K562 (cell line): ENCODE measurements around the gene IDI1. TPM values are rescaled to one million over a fixed set of nuclear protein-coding genes. Genes with fewer than 3 reads are reported as not detected.
A peak's percentile ranks its signal among the peaks of the same experiment; 100 is the strongest.

Experiments
- ARID1B ChIP-seq: fragments of 450-650 bp; IDR thresholded peaks from 2 replicates; pipeline ENCODE4 v1.6.1; 2016; ENCODE audit warnings: antibody characterized with exemption, mild to moderate bottlenecking, inconsistent platforms
- BRCA1 ChIP-seq, 2 experiments: fragments of 450-650 bp in 1 of 2; sonication (generic) in 1 of 2; formaldehyde crosslinking in 1 of 2; IDR thresholded peaks; 2 replicates each; pipeline versions ENCODE4 v1.5.0 to v1.6.1; 2017 to 2020; ENCODE audit warnings: mild to moderate bottlenecking in 1 of 2, missing genetic modification reagents in 1 of 2
- C11orf30 ChIP-seq: fragments of 450-650 bp; IDR thresholded peaks from 2 replicates; pipeline ENCODE4 v1.6.1; 2016; ENCODE audit warnings: low read depth, mild to moderate bottlenecking
- FOXM1 ChIP-seq, 2 experiments: fragments of 450-650 bp in 1 of 2; sonication (generic) in 1 of 2; formaldehyde crosslinking in 1 of 2; IDR thresholded peaks; 2 replicates each; pipeline versions ENCODE4 v1.6.1 to v1.9.0; 2017 to 2022; ENCODE audit warnings: low read depth in 2 of 2, mild to moderate bottlenecking in 2 of 2, missing genetic modification reagents in 1 of 2, moderate library complexity in 1 of 2
- HDAC1 ChIP-seq, 2 experiments: fragments of 450-650 bp; IDR thresholded peaks; 2 replicates each; pipeline ENCODE4 v1.6.1; 2016 to 2017; ENCODE audit warnings: inconsistent platforms in 1 of 2, mild to moderate bottlenecking in 1 of 2, moderate library complexity in 1 of 2
- LEF1 ChIP-seq: fragments of 450-650 bp; IDR thresholded peaks from 2 replicates; pipeline ENCODE4 v1.6.1; 2016; ENCODE audit warnings: mild to moderate bottlenecking
- MAFG ChIP-seq: fragments of 450-650 bp; conservative IDR thresholded peaks from 2 replicates; pipeline ENCODE4 v1.6.1; 2016; ENCODE audit warnings: missing genetic modification characterization, missing compliant biosample characterization
- NCOR1 ChIP-seq: fragments of 450-650 bp; IDR thresholded peaks from 2 replicates; pipeline ENCODE4 v1.6.1; 2016; ENCODE audit warnings: mild to moderate bottlenecking, moderate library complexity
- NFIC ChIP-seq: fragments of 450-650 bp; IDR thresholded peaks from 2 replicates; pipeline ENCODE4 v1.6.1; 2017; ENCODE audit warnings: mild to moderate bottlenecking, inconsistent platforms
- RBM17 ChIP-seq: fragments of 200-400 bp; formaldehyde crosslinking; IDR thresholded peaks from 2 replicates; pipeline ENCODE4 v1.6.1; 2017; ENCODE audit warnings: low read depth, mild to moderate bottlenecking, low read length, borderline replicate concordance
- RFX1 ChIP-seq: fragments of 450-650 bp; IDR thresholded peaks from 2 replicates; pipeline ENCODE4 v1.6.1; 2016; ENCODE audit warnings: mild to moderate bottlenecking, moderate library complexity
- SMAD2 ChIP-seq: fragments of 150-350 bp; IDR thresholded peaks from 2 replicates; pipeline ENCODE4 v1.6.1; 2014; ENCODE audit warnings: low read depth, mild to moderate bottlenecking, low read length
- STAT5A ChIP-seq: IDR thresholded peaks from 2 replicates; pipeline ENCODE4 v1.6.1; 2012; ENCODE audit warnings: low read length, inconsistent platforms, borderline replicate concordance
- TAL1 ChIP-seq: fragments of 450-650 bp; IDR thresholded peaks from 2 replicates; pipeline ENCODE4 v1.6.1; 2016; ENCODE audit warnings: mild to moderate bottlenecking
- TEAD1 ChIP-seq, 2 experiments: fragments of 450-650 bp in 1 of 2; sonication (generic) in 1 of 2; formaldehyde crosslinking; IDR thresholded peaks; 2 replicates each; pipeline versions ENCODE4 v1.4.0 to v1.8.0; 2020 to 2022; ENCODE audit warnings: mild to moderate bottlenecking in 2 of 2, missing genetic modification reagents in 1 of 2
- TGIF2 ChIP-seq: sonication (generic); formaldehyde crosslinking; IDR thresholded peaks from 2 replicates; pipeline ENCODE4 v1.8.1; 2022; ENCODE audit warnings: mild to moderate bottlenecking, missing genetic modification reagents, moderate library complexity
- XRCC5 ChIP-seq: fragments of 200-400 bp; formaldehyde crosslinking; IDR thresholded peaks from 2 replicates; pipeline ENCODE4 v1.6.1; 2017; ENCODE audit warnings: low read depth, mild to moderate bottlenecking, low read length
- ZNF57 ChIP-seq: fragments of 450-650 bp; formaldehyde crosslinking; IDR thresholded peaks from 2 replicates; pipeline ENCODE4 v1.4.0; 2020; ENCODE audit warnings: mild to moderate bottlenecking, moderate library complexity
- polyA plus RNA-seq, 8 experiments: library from polyadenylated mRNA; depleted of rRNA in 4 of 8; stranded (reverse) in 5 of 8; unstranded in 3 of 8; fragments of >200 nt; fragmentation: Nextera tagmentation in 2 of 8; fragmentation: Illumina TruSeq in 1 of 8; extraction: Ambion mirVana in 2 of 8; extraction: Trizol in 1 of 8; gene quantifications; 2 replicates each; pipeline versions ENCODE4 v1.2.1 to v1.2.3, GENCODE V29; 2011 to 2014; ENCODE audit warnings: inconsistent platforms in 1 of 8, missing spikeins in 1 of 8
- total RNA-seq, 7 experiments: library from RNA; depleted of rRNA in 6 of 7; stranded (reverse); fragments of >200 nt in 6 of 7; fragmentation: Illumina TruSeq in 2 of 7; extraction: Trizol in 2 of 7; gene quantifications; 2 replicates each; pipeline versions ENCODE4 v1.2.1 to v1.2.3, GENCODE V29; 2011 to 2021; ENCODE audit warnings: low replicate concordance in 1 of 7
- TF ChIP-seq, protein P1 (sequence below): sonication (generic); formaldehyde crosslinking; IDR thresholded peaks from 2 replicates; pipeline ENCODE4 v1.8.1; 2023; ENCODE audit warnings: mild to moderate bottlenecking, missing genetic modification reagents
- TF ChIP-seq, protein P2 (sequence below), 2 experiments: IDR thresholded peaks in 1 of 2; conservative IDR thresholded peaks in 1 of 2; 2 replicates each; pipeline ENCODE4 v1.6.1; 2016; ENCODE audit warnings: low read depth in 2 of 2, mild to moderate bottlenecking in 1 of 2, missing compliant biosample characterization in 1 of 2, missing genetic modification characterization in 1 of 2, moderate library complexity in 1 of 2
- TF ChIP-seq, protein P3 (sequence below): fragments of 450-650 bp; IDR thresholded peaks from 2 replicates; pipeline ENCODE4 v1.6.1; 2017; ENCODE audit warnings: mild to moderate bottlenecking, moderate library complexity

The IDI1 gene
- total and polyA plus RNA-seq, 9 of the 15 experiments (the other 6 are each of a cell fraction or from before 2014, with no cell fraction given), result 70.0 to 265 (median 119) TPM

DNA sequence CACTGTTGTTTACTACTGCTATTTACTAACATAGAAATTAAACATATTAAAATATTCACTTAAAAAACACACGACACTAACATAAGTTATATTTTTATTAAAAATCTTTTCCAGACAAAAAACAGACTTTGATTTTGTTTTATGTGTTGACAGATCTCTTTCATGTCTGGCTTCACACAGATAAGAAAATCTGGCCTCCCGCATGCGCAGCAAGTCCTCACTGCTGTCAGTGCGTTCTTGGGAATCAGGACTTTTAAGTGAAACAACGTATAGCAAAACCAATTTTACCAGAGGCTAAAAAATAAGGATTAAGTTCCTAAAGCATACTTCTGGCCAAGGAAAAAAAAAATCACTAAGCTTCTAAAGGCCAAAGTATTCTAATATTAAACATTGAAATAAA lies 1.2 kb upstream of the IDI1 start (continued):
- no peak for TF ChIP-seq MAFG
- TF ChIP-seq XRCC5, result no peak
- TF ChIP-seq HDAC1 (IDR thresholded peaks at IDR 0.05), result peak; percentile 92 to 93
- peak; percentile 80 for TF ChIP-seq LEF1
- no peak for TF ChIP-seq TEAD1 (CRISPR knock-in tag; IDR thresholded peaks at IDR 0.05)
- TF ChIP-seq BRCA1 (IDR thresholded peaks at IDR 0.05), result no peak
- no peak for TF ChIP-seq BRCA1 (CRISPR knock-in tag; IDR thresholded peaks at IDR 0.05)
- TF ChIP-seq RBM17, result no peak
- peak; percentile 70 for TF ChIP-seq NCOR1
- TF ChIP-seq RFX1, result no peak
- TF ChIP-seq, protein P1, sequence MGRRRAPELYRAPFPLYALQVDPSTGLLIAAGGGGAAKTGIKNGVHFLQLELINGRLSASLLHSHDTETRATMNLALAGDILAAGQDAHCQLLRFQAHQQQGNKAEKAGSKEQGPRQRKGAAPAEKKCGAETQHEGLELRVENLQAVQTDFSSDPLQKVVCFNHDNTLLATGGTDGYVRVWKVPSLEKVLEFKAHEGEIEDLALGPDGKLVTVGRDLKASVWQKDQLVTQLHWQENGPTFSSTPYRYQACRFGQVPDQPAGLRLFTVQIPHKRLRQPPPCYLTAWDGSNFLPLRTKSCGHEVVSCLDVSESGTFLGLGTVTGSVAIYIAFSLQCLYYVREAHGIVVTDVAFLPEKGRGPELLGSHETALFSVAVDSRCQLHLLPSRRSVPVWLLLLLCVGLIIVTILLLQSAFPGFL (CRISPR knock-in tag), result no peak
- no peak for TF ChIP-seq C11orf30
- TF ChIP-seq, protein P2, sequence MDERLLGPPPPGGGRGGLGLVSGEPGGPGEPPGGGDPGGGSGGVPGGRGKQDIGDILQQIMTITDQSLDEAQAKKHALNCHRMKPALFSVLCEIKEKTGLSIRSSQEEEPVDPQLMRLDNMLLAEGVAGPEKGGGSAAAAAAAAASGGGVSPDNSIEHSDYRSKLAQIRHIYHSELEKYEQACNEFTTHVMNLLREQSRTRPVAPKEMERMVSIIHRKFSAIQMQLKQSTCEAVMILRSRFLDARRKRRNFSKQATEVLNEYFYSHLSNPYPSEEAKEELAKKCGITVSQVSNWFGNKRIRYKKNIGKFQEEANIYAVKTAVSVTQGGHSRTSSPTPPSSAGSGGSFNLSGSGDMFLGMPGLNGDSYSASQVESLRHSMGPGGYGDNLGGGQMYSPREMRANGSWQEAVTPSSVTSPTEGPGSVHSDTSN (CRISPR knock-in tag; IDR thresholded peaks at IDR 0.05; ENCODE audit: low read depth), result no peak
- TF ChIP-seq, protein P2 (tag; conservative IDR thresholded peaks at IDR 0.05; ENCODE audit: low read depth), result peak; percentile 91
- TF ChIP-seq TAL1, result peak; percentile 73
- TF ChIP-seq FOXM1 (IDR thresholded peaks at IDR 0.05; ENCODE audit: low read depth), result peak; percentile 42; the same call in 1 of the 2 replicates
- TF ChIP-seq FOXM1 (CRISPR knock-in tag; IDR thresholded peaks at IDR 0.05; ENCODE audit: low read depth), result no peak
- TF ChIP-seq TGIF2 (CRISPR knock-in tag), result no peak
- no peak for TF ChIP-seq SMAD2
- TF ChIP-seq ZNF57 (CRISPR knock-in tag), result no peak
- TF ChIP-seq STAT5A, result peak; percentile 56
- TF ChIP-seq ARID1B, result peak; percentile 80
- TF ChIP-seq NFIC, result 0 out of 2 replicates have a peak, but pooled peaks have one; percentile 19
- TF ChIP-seq, protein P3, sequence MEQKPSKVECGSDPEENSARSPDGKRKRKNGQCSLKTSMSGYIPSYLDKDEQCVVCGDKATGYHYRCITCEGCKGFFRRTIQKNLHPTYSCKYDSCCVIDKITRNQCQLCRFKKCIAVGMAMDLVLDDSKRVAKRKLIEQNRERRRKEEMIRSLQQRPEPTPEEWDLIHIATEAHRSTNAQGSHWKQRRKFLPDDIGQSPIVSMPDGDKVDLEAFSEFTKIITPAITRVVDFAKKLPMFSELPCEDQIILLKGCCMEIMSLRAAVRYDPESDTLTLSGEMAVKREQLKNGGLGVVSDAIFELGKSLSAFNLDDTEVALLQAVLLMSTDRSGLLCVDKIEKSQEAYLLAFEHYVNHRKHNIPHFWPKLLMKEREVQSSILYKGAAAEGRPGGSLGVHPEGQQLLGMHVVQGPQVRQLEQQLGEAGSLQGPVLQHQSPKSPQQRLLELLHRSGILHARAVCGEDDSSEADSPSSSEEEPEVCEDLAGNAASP, result no peak
